K562 (cell line): ENCODE measurements around the gene CRYBB2. TPM values are rescaled to one million over a fixed set of nuclear protein-coding genes. Genes with fewer than 3 reads are reported as not detected.
"Not testable (repeated sequence)": the region's sequence is repeated elsewhere in the genome, so short reads cannot be mapped to it uniquely, and the experiment has no call there.

Source experiments
- ATAC-seq: fragments of 200-7000 bp; cut with Tn5 transposase; 3 replicates; pipeline ENCODE4 v1.9.1; 2020; ENCODE audit warnings: moderate library complexity
- BruUV-seq: library from RNA; stranded (reverse); fragments of 400-500 nt; replicated peaks from 2 replicates; lab custom pipeline; 2021; lab: Mats Ljungman, UMichigan
- CTCF ChIA-PET: fragments of 300-600 bp; formaldehyde crosslinking; extraction: SDS; loops from one replicate; lab custom pipeline; 2021; ENCODE audit warnings: low intra/inter-chr PET ratio; lab: Yijun Ruan, JAX
- POLR2A ChIA-PET: fragments of 300-600, 350-650 bp; sonication (Branson Sonifier 250); formaldehyde crosslinking; extraction: SDS; loops from one replicate; lab custom pipeline; 2021; ENCODE audit warnings: antibody characterized with exemption, inconsistent platforms; lab: Yijun Ruan, JAX
- DNase-seq, 4 experiments: peaks; one replicate each; pipeline versions ENCODE4 v3.0.0 to v3.0.0-alpha.2; 2011 to 2018; ENCODE audit warnings: low spot score in 3 of 4, mixed read lengths in 3 of 4; ENCODE audit errors: extremely low read depth in 1 of 4
- FAIRE-seq: peaks from 2 replicates; lab custom pipeline; 2011; peaks lifted over from hg19 to GRCh38; lab: Jason Lieb, UNC
- H2AFZ ChIP-seq: 2 replicates; pipeline ENCODE4 v1.6.0; 2011; ENCODE audit warnings: low read depth, low read length, control low read depth, inconsistent platforms
- H3K27ac ChIP-seq: fragments of 200-600 bp; 3 replicates; pipeline ENCODE4 v1.8.0; 2011; ENCODE audit warnings: low read depth, mild to moderate bottlenecking, control low read depth, inconsistent platforms, low read length, moderate library complexity, mixed read lengths; ENCODE audit errors: extremely low read depth
- H3K27me3 ChIP-seq, 2 experiments: fragments of 300-600 bp in 1 of 2; 2 replicates in 1 of 2; 3 replicates in 1 of 2; pipeline versions ENCODE4 v1.6.0 to v1.8.0; 2011; ENCODE audit warnings: inconsistent platforms in 2 of 2, low read length in 2 of 2, mild to moderate bottlenecking in 1 of 2, mixed read lengths in 1 of 2, moderate library complexity in 1 of 2; ENCODE audit not compliant: control insufficient read depth in 2 of 2, insufficient read depth in 2 of 2
- H3K36me3 ChIP-seq: fragments of 300-600 bp; 3 replicates; pipeline ENCODE4 v1.8.0; 2011; ENCODE audit warnings: mild to moderate bottlenecking, low read length, inconsistent platforms; ENCODE audit not compliant: control insufficient read depth, insufficient read depth
- H3K4me1 ChIP-seq, 2 experiments: fragments of 200-600 bp in 1 of 2; replicated peaks in 1 of 2; 2 replicates in 1 of 2; 3 replicates in 1 of 2; pipeline versions ENCODE4 v1.5.1 to v1.8.0; 2011; ENCODE audit warnings: inconsistent platforms in 2 of 2, low read length in 2 of 2, mild to moderate bottlenecking in 1 of 2, mixed read lengths in 1 of 2, moderate library complexity in 1 of 2; ENCODE audit not compliant: control insufficient read depth in 2 of 2, insufficient read depth in 2 of 2
- H3K4me2 ChIP-seq: 2 replicates; pipeline ENCODE4 v1.6.1; 2011; ENCODE audit warnings: low read length, control low read depth, inconsistent platforms, mixed read lengths; ENCODE audit not compliant: insufficient read depth
- H3K4me3 ChIP-seq: fragments of 200-600 bp; sonication (generic), shearing (Covaris generic); 2 replicates; pipeline ENCODE4 v1.5.1; 2016; ENCODE audit warnings: control low read depth, inconsistent platforms
- H3K79me2 ChIP-seq: fragments of 200-600 bp; 3 replicates; pipeline ENCODE4 v1.8.0; 2011; ENCODE audit warnings: low read length, inconsistent platforms; ENCODE audit not compliant: control insufficient read depth, insufficient read depth
- H3K9ac ChIP-seq, 2 experiments: 2 replicates each; pipeline versions ENCODE4 v1.6.0 to v1.6.1; 2011; ENCODE audit warnings: low read depth in 2 of 2, low read length in 2 of 2, control low read depth in 1 of 2, inconsistent platforms in 1 of 2, mild to moderate bottlenecking in 1 of 2, mixed read lengths in 1 of 2; ENCODE audit not compliant: insufficient read depth in 1 of 2
- H3K9me1 ChIP-seq: one replicate; pipeline ENCODE4 v1.6.0; 2011; ENCODE audit warnings: inconsistent platforms, mild to moderate bottlenecking, low read length, moderate library complexity; ENCODE audit not compliant: control insufficient read depth, insufficient read depth
- H3K9me3 ChIP-seq: replicated peaks from 2 replicates; pipeline ENCODE4 v1.5.1; 2011; ENCODE audit warnings: low read depth, low read length, inconsistent platforms; ENCODE audit not compliant: control insufficient read depth, insufficient read depth
- H4K20me1 ChIP-seq: replicated peaks from 2 replicates; pipeline ENCODE4 v1.6.1; 2011; ENCODE audit warnings: low read length, inconsistent platforms, mixed read lengths; ENCODE audit not compliant: control insufficient read depth, insufficient read depth
- ADNP ChIP-seq: fragments of 200-800 bp; sonication (Bioruptor generic); IDR thresholded peaks from 2 replicates; pipeline ENCODE4 v1.6.1; 2016; ENCODE audit warnings: missing genetic modification characterization, missing compliant biosample characterization
- CLOCK ChIP-seq: fragments of 250-450 bp; sonication (Bioruptor Pico); IDR thresholded peaks from 2 replicates; pipeline ENCODE4 v1.4.0; 2020; ENCODE audit warnings: mild to moderate bottlenecking, moderate library complexity, borderline replicate concordance
- GATA2 ChIP-seq: sonication (generic); formaldehyde crosslinking; IDR thresholded peaks from 2 replicates; pipeline ENCODE4 v1.4.0; 2020; ENCODE audit warnings: mild to moderate bottlenecking, missing genetic modification reagents
- MNT ChIP-seq, 2 experiments: fragments of 450-650 bp; conservative IDR thresholded peaks; 2 replicates each; pipeline ENCODE4 v1.6.1; 2017; ENCODE audit warnings: mild to moderate bottlenecking in 2 of 2, moderate library complexity in 2 of 2
- NFIC ChIP-seq: fragments of 450-650 bp; IDR thresholded peaks from 2 replicates; pipeline ENCODE4 v1.6.1; 2017; ENCODE audit warnings: mild to moderate bottlenecking, inconsistent platforms
- PREB ChIP-seq: sonication (generic); formaldehyde crosslinking; IDR thresholded peaks from 2 replicates; pipeline ENCODE4 v1.8.1; 2023; ENCODE audit warnings: mild to moderate bottlenecking, missing genetic modification reagents
- RBM25 ChIP-seq: fragments of 200-400 bp; formaldehyde crosslinking; IDR thresholded peaks from 2 replicates; pipeline ENCODE4 v1.6.1; 2018; ENCODE audit warnings: low read length, low read depth, moderate library complexity; ENCODE audit not compliant: severe bottlenecking
- ZNF143 ChIP-seq: sonication (generic); formaldehyde crosslinking; IDR thresholded peaks from 2 replicates; pipeline ENCODE4 v1.9.0; 2022; ENCODE audit warnings: mild to moderate bottlenecking, missing genetic modification reagents
- WGBS: fragments of 100-300 bp; shearing (Covaris generic); methylation state at CpG from one replicate; pipeline ENCODE4 v1.1.6; 2016; ENCODE audit warnings: low coverage, mixed read lengths; ENCODE audit not compliant: insufficient coverage; ENCODE audit errors: missing lambda C conversion rate; 5-methylcytosine and 5-hydroxymethylcytosine counted together
- in situ Hi-C: fragments of 300-500 bp; cut with MboI; formaldehyde crosslinking; loops from 4 replicates; pipeline ENCODE4 v1.15.0; 2018; ENCODE audit warnings: inconsistent platforms, mixed read lengths
- intact Hi-C: fragments of 100-400 bp; cut with micrococcal nuclease; formaldehyde crosslinking; loops from 2 replicates; pipeline ENCODE4 v1.14.2; 2022
- polyA plus RNA-seq, 8 experiments: library from polyadenylated mRNA; depleted of rRNA in 4 of 8; stranded (reverse) in 5 of 8; unstranded in 3 of 8; fragments of >200 nt; fragmentation: Nextera tagmentation in 2 of 8; fragmentation: Illumina TruSeq in 1 of 8; extraction: Ambion mirVana in 2 of 8; extraction: Trizol in 1 of 8; gene quantifications; 2 replicates each; pipeline versions ENCODE4 v1.2.1 to v1.2.3, GENCODE V29; 2011 to 2014; ENCODE audit warnings: inconsistent platforms in 1 of 8, missing spikeins in 1 of 8
- total RNA-seq, 7 experiments: library from RNA; depleted of rRNA in 6 of 7; stranded (reverse); fragments of >200 nt in 6 of 7; fragmentation: Illumina TruSeq in 2 of 7; extraction: Trizol in 2 of 7; gene quantifications; 2 replicates each; pipeline versions ENCODE4 v1.2.1 to v1.2.3, GENCODE V29; 2011 to 2021; ENCODE audit warnings: low replicate concordance in 1 of 7

Gene CRYBB2
- total and polyA plus RNA-seq, 9 of the 15 experiments (the other 6 are each of a cell fraction or from before 2014, with no cell fraction given): not detected

GRCh38 chr22:25203082-25203481 is 16.4 kb upstream of the CRYBB2 start:
- no peaks in the 10 kb centered on the region for H3K9me3 ChIP-seq
- H3K9ac ChIP-seq: no peak overlapping the region
- no peaks in the 10 kb centered on the region for H3K36me3 ChIP-seq
- POLR2A ChIA-PET: no interaction called here
- ATAC-seq (no peak), FAIRE-seq (no peak)
- CTCF ChIA-PET: no interaction called here
- BruUV-seq: no TSS peak
- intact Hi-C loops (no loop called here), in situ Hi-C loops (loop anchor here (10.0 to 25.0 kb wide), 2 partner anchors 132 to 1134 kb away; no protein-coding TSS in a partner anchor)
- no peaks in the 10 kb centered on the region; a peak in 1 of 5 replicates for H3K4me1 ChIP-seq
- H3K27ac ChIP-seq: no peak overlapping the region
- no peak for TF ChIP-seq NFIC
- no peak for TF ChIP-seq CLOCK (CRISPR knock-in tag)
- peak; percentile 73 for TF ChIP-seq RBM25
- no peak for TF ChIP-seq GATA2 (CRISPR knock-in tag)
- 0 out of 2 replicates have a peak, but pooled peaks have one; percentile 27 for TF ChIP-seq ADNP (tag)
- TF ChIP-seq ZNF143 (CRISPR knock-in tag): no peak
- no peak for TF ChIP-seq MNT (conservative IDR thresholded peaks at IDR 0.05)
- no peak for TF ChIP-seq PREB (CRISPR knock-in tag)
- TF ChIP-seq, all 486 proteins: peak for 2
- Histone ChIP-seq H3K4me2 (no peak overlapping the region), H3K79me2 (no peaks in the 10 kb centered on the region), H2AFZ (no peak overlapping the region), H4K20me1 (0 out of 2 replicates have a peak, but pooled peaks cover 3% of the 10 kb centered on the region), H3K4me3 (no peak overlapping the region), H3K27me3 (peaks cover 4 to 12% of the 10 kb centered on the region in 2 experiments; a peak in 2 of 5 replicates), H3K9me1 (no peaks in the 10 kb centered on the region)
- no peak for DNase-seq
- 4% methylated on average over 4 of the region's 4 CpGs for WGBS

GRCh38 chr22:25204547-25204946 is 14.9 kb upstream of the CRYBB2 start:
- H3K4me3 ChIP-seq, intact Hi-C loops, DNase-seq, H3K79me2 ChIP-seq, ATAC-seq, H3K4me2 ChIP-seq, BruUV-seq, H3K9ac ChIP-seq, FAIRE-seq, H4K20me1 ChIP-seq, H3K9me1 ChIP-seq, H2AFZ ChIP-seq, POLR2A ChIA-PET, CTCF ChIA-PET, H3K27ac ChIP-seq, H3K36me3 ChIP-seq, H3K4me1 ChIP-seq, H3K9me3 ChIP-seq: not testable (repeated sequence)
- 7% methylated on average over 5 of the region's 7 CpGs for WGBS
- peaks cover 4 to 12% of the 10 kb centered on the region in 2 experiments; a peak in 2 of 5 replicates for H3K27me3 ChIP-seq
- in situ Hi-C loops: loop anchor here (10.0 to 25.0 kb wide), 2 partner anchors 130 to 1133 kb away; no protein-coding TSS in a partner anchor
